Ishikawa (cell line): ENCODE measurements around the gene ABCC6.

Source experiments
- CEBPB ChIP-seq: IDR thresholded peaks from 2 replicates; pipeline ENCODE4 v1.6.1; 2012
- CREB1 ChIP-seq: IDR thresholded peaks from 2 replicates; pipeline ENCODE4 v1.6.1; 2012; ENCODE audit warnings: low read depth
- EGR1 ChIP-seq: IDR thresholded peaks from 2 replicates; pipeline ENCODE4 v1.6.1; 2012
- EP300 ChIP-seq: IDR thresholded peaks from 2 replicates; pipeline ENCODE4 v1.6.1; 2012; ENCODE audit warnings: borderline replicate concordance
- FOXM1 ChIP-seq: IDR thresholded peaks from 2 replicates; pipeline ENCODE4 v1.6.1; 2012; ENCODE audit warnings: low read depth, borderline replicate concordance
- MAX ChIP-seq: IDR thresholded peaks from 2 replicates; pipeline ENCODE4 v1.6.1; 2012
- NFIC ChIP-seq: IDR thresholded peaks from 2 replicates; pipeline ENCODE4 v1.6.1; 2012
- RAD21 ChIP-seq: IDR thresholded peaks from 2 replicates; pipeline ENCODE4 v1.6.1; 2012; ENCODE audit warnings: low read depth
- REST ChIP-seq: IDR thresholded peaks from 2 replicates; pipeline ENCODE4 v1.6.1; 2012; ENCODE audit warnings: low read depth, mild to moderate bottlenecking
- TAF1 ChIP-seq: IDR thresholded peaks from 2 replicates; pipeline ENCODE4 v1.6.1; 2012; ENCODE audit warnings: low read depth, mild to moderate bottlenecking
- TCF12 ChIP-seq: IDR thresholded peaks from 2 replicates; pipeline ENCODE4 v1.6.1; 2012; ENCODE audit warnings: low read depth
- TEAD4 ChIP-seq: IDR thresholded peaks from 2 replicates; pipeline ENCODE4 v1.6.1; 2012
- USF1 ChIP-seq: IDR thresholded peaks from 2 replicates; pipeline ENCODE4 v1.6.1; 2012
- YY1 ChIP-seq: IDR thresholded peaks from 2 replicates; pipeline ENCODE4 v1.6.1; 2012; ENCODE audit warnings: low read depth
- ZBTB7A ChIP-seq: IDR thresholded peaks from 2 replicates; pipeline ENCODE4 v1.6.1; 2012; ENCODE audit warnings: low read depth

Gene ABCC6

DNA sequence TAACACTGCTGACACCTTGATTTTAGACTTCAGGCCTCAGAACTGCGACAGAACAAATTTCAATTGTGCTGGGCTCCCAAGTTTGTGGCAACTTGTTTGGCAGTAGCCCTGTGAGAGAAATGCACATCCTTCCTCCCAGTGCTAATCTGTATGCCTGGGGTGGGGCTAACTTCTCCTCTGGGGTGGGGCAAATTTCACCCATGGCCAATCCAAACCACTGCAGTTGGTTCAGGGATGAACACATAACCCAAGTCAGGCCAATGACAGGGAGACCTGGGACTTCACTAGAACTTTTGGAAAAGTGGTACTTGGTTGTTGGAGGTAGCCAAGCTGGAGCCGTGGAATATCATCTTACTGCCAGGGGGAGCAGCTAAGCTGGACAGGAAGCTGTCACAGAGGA is 56.3 kb downstream of the ABCC6 start:
- TF ChIP-seq TAF1 = no peak

GRCh38 chr16:16166085-16166484 is 57.2 kb downstream of the ABCC6 start:
- no peak for TF ChIP-seq TAF1
- TF ChIP-seq MAX = no peak

DNA sequence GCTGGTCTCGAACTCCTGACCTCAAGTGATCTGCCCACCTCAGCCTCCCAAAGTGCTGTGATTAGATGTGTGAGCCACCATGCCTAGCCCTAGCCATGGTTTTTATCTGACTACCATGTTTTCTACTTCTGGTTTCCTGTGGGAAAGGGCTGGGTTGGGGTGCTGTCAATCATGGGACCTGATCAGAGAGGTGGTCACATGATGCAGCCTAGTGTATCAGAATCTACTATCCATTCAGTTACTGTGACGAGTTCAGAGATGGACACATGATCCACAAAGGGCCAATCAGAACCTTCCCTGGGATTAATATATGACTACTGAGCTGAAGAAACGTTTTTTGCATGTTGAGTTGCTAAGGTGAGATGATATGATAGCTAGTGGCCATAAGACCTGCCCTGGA is 59.1 kb downstream of the ABCC6 start:
- TF ChIP-seq USF1 = peak; percentile 53
- TF ChIP-seq CREB1 = no peak

- TF ChIP-seq ZBTB7A (no peak), CREB1 (no peak), FOXM1 (no peak), NFIC (no peak), MAX (no peak), YY1 (no peak), RAD21 (no peak), TEAD4 (no peak), CEBPB (no peak), USF1 (no peak), REST (no peak), EGR1 (no peak), TAF1 (no peak), EP300 (no peak), TCF12 (no peak)
Observed at GRCh38 chr16:16163571-16163970, 59.7 kb downstream of the ABCC6 start.

GRCh38 chr16:16163109-16163508 is 60.2 kb downstream of the ABCC6 start:
- TF ChIP-seq MAX = no peak
- no peak for TF ChIP-seq RAD21
- TF ChIP-seq TCF12 = no peak

- no peak for TF ChIP-seq CREB1
- TF ChIP-seq FOXM1 = no peak
- no peak for TF ChIP-seq REST
- no peak for TF ChIP-seq TEAD4
- no peak for TF ChIP-seq YY1
- TF ChIP-seq MAX = no peak
- TF ChIP-seq EGR1 = no peak
- TF ChIP-seq RAD21 = no peak
- no peak for TF ChIP-seq TCF12
- TF ChIP-seq TAF1 = no peak
- TF ChIP-seq ZBTB7A = no peak
- TF ChIP-seq CEBPB = no peak
- TF ChIP-seq NFIC = no peak
- no peak for TF ChIP-seq EP300
- TF ChIP-seq USF1 = no peak
Observed at GRCh38 chr16:16162591-16162990, 60.7 kb downstream of the ABCC6 start.

GRCh38 chr16:16161319-16161718 is 62.0 kb downstream of the ABCC6 start:
- no peak for TF ChIP-seq MAX
